HepG2 (cell line): ENCODE measurements around the gene TAGAP. TPM values are rescaled to one million over a fixed set of nuclear protein-coding genes. Genes with fewer than 3 reads are reported as not detected.

Experiments
- ATRX ChIP-seq: sonication (generic); formaldehyde crosslinking; IDR thresholded peaks from 2 replicates; pipeline ENCODE4 v1.4.0; 2020; ENCODE audit warnings: missing genetic modification reagents, borderline replicate concordance
- CHD2 ChIP-seq: IDR thresholded peaks from 2 replicates; pipeline ENCODE4 v1.6.1; 2011; ENCODE audit warnings: low read depth, low read length, improper control_type of control experiment
- ETV5 ChIP-seq: IDR thresholded peaks from 2 replicates; pipeline ENCODE4 v1.6.1; 2018; ENCODE audit warnings: missing biosample characterization, missing genetic modification reagents, inconsistent platforms, borderline replicate concordance
- FIP1L1 ChIP-seq: fragments of 200-400 bp; formaldehyde crosslinking; IDR thresholded peaks from 2 replicates; pipeline ENCODE4 v1.6.1; 2018; ENCODE audit warnings: low read depth, mild to moderate bottlenecking, low read length, moderate library complexity, borderline replicate concordance; ENCODE audit not compliant: insufficient read depth
- HIVEP1 ChIP-seq: sonication (generic); formaldehyde crosslinking; IDR thresholded peaks from 2 replicates; pipeline ENCODE4 v1.4.0; 2020; ENCODE audit warnings: mild to moderate bottlenecking, missing genetic modification reagents
- KLF12 ChIP-seq: sonication (generic); formaldehyde crosslinking; IDR thresholded peaks from 2 replicates; pipeline ENCODE4 v1.4.0; 2020; ENCODE audit warnings: missing genetic modification reagents, borderline replicate concordance
- MEF2D ChIP-seq: sonication (generic); formaldehyde crosslinking; IDR thresholded peaks from 2 replicates; pipeline ENCODE4 v1.5.1; 2020; ENCODE audit warnings: mild to moderate bottlenecking, missing genetic modification reagents
- NFE2L2 ChIP-seq: fragments of 150-350 bp; IDR thresholded peaks from 2 replicates; pipeline ENCODE4 v1.6.1; 2014; ENCODE audit warnings: low read length
- PAF1 ChIP-seq: IDR thresholded peaks from 2 replicates; pipeline ENCODE4 v1.6.1; 2016; ENCODE audit warnings: missing genetic modification reagents, missing compliant biosample characterization
- RNF2 ChIP-seq: fragments of 450-650 bp; conservative IDR thresholded peaks from 2 replicates; pipeline ENCODE4 v1.6.1; 2016; ENCODE audit warnings: low read depth
- SMC3 ChIP-seq: IDR thresholded peaks from 2 replicates; pipeline ENCODE4 v1.6.1; 2011; ENCODE audit warnings: low read length, improper control_type of control experiment
- SRSF1 ChIP-seq: fragments of 200-400 bp; formaldehyde crosslinking; optimal IDR thresholded peaks from 2 replicates; pipeline ENCODE3; 2017; ENCODE audit warnings: mild to moderate bottlenecking, low read depth, low read length, moderate library complexity
- SSRP1 ChIP-seq: IDR thresholded peaks from 2 replicates; pipeline ENCODE4 v1.6.1; 2016; ENCODE audit warnings: control low read depth
- ZNF235 ChIP-seq: sonication (generic); formaldehyde crosslinking; IDR thresholded peaks from 2 replicates; pipeline ENCODE4 v1.8.1; 2023; ENCODE audit warnings: mild to moderate bottlenecking, missing genetic modification reagents, borderline replicate concordance
- ZNF260 ChIP-seq: sonication (generic); formaldehyde crosslinking; IDR thresholded peaks from 2 replicates; pipeline ENCODE4 v1.4.0; 2020; ENCODE audit warnings: missing genetic modification reagents, low read depth, mild to moderate bottlenecking, borderline replicate concordance
- ZNF333 ChIP-seq: sonication (generic); formaldehyde crosslinking; IDR thresholded peaks from 2 replicates; pipeline ENCODE4 v1.4.0; 2020; ENCODE audit warnings: mild to moderate bottlenecking, missing genetic modification reagents, borderline replicate concordance
- ZNF567 ChIP-seq: sonication (generic); formaldehyde crosslinking; IDR thresholded peaks from 2 replicates; pipeline ENCODE4 v1.8.1; 2023; ENCODE audit warnings: mild to moderate bottlenecking, missing genetic modification reagents, borderline replicate concordance
- ZNF850 ChIP-seq: sonication (generic); formaldehyde crosslinking; conservative IDR thresholded peaks from 2 replicates; pipeline ENCODE4 v1.9.0; 2021; ENCODE audit warnings: mild to moderate bottlenecking, missing genetic modification reagents
- polyA plus RNA-seq, 8 experiments: library from polyadenylated mRNA; depleted of rRNA in 3 of 8; stranded (reverse) in 7 of 8; unstranded in 1 of 8; fragments of >200 nt; fragmentation: Illumina TruSeq in 4 of 8; extraction: Trizol in 4 of 8; gene quantifications; 2 replicates each; pipeline versions ENCODE4 v1.2.1 to v1.2.3, GENCODE V29; 2011 to 2016; ENCODE audit warnings: low read depth in 4 of 8, missing spikeins in 1 of 8, mixed read lengths in 1 of 8; ENCODE audit not compliant: insufficient read depth in 1 of 8
- total RNA-seq, 5 experiments: library from RNA; depleted of rRNA; stranded (reverse); fragments of >200 nt; fragmentation: Illumina TruSeq; extraction: Trizol; gene quantifications; 2 replicates each; pipeline ENCODE4 v1.2.3, GENCODE V29; 2016; ENCODE audit warnings: low read depth in 1 of 5
- TF ChIP-seq, protein P1 (sequence below): sonication (generic); formaldehyde crosslinking; conservative IDR thresholded peaks from 2 replicates; pipeline ENCODE4 v1.8.0; 2022; ENCODE audit warnings: missing genetic modification reagents
- TF ChIP-seq, protein P2 (sequence below): sonication (generic); formaldehyde crosslinking; IDR thresholded peaks from 2 replicates; pipeline ENCODE4 v1.5.0; 2020; ENCODE audit warnings: missing genetic modification reagents
- TF ChIP-seq, protein P3 (sequence below): sonication (generic); formaldehyde crosslinking; IDR thresholded peaks from 2 replicates; pipeline ENCODE4 v1.5.1; 2020; ENCODE audit warnings: missing genetic modification reagents, mild to moderate bottlenecking, borderline replicate concordance
- TF ChIP-seq, protein P4 (sequence below): sonication (generic); formaldehyde crosslinking; IDR thresholded peaks from 2 replicates; pipeline ENCODE4 v1.9.0; 2021; ENCODE audit warnings: missing genetic modification reagents, mild to moderate bottlenecking, borderline replicate concordance
- TF ChIP-seq, protein P5 (sequence below): sonication (generic); formaldehyde crosslinking; IDR thresholded peaks from 2 replicates; pipeline ENCODE4 v1.8.1; 2023; ENCODE audit warnings: mild to moderate bottlenecking, missing genetic modification reagents

The TAGAP gene
- total and polyA plus RNA-seq, 2 of the 13 experiments (the other 11 are each of a cell fraction or from before 2014, with no cell fraction given) = not detected

DNA sequence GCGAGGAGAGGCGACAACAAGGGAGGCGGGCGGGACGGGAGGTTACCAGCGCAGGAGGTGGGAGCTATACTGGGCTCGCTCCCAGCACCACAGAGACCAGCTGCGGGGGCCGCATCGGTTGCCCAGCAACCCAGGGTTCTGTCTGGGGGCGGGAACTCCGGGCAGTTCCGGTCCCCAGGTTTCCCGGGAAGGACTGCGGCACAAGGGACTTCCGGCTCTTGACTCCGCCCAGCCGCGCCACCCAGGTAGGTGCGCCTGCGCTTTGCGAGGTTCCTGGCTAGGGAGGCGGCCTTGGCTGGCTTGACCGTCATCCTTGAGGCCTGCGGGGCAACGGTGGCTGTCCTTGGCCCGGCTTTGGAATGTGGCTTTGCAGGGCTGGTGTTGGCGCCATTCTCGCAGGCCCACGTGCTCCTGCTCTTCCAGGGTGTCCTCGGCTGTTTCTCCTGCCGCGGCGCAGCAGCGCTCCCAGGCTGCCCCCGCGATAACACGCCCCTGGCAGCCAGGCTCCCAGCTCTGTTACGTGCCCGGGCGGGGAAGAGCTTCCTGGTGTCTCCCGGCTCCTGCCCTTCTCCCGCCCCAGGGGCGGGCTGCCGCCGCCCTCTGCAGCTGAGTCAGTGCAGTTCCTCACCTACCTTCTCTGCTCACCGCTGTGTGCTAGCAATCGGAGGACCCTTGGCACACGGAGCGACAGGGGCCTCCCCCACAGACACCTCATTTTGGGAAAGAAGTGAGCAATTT, 45.0 kb downstream of the TAGAP start, which contains the start of gene RSPH3 (continued):
- TF ChIP-seq, protein P1, sequence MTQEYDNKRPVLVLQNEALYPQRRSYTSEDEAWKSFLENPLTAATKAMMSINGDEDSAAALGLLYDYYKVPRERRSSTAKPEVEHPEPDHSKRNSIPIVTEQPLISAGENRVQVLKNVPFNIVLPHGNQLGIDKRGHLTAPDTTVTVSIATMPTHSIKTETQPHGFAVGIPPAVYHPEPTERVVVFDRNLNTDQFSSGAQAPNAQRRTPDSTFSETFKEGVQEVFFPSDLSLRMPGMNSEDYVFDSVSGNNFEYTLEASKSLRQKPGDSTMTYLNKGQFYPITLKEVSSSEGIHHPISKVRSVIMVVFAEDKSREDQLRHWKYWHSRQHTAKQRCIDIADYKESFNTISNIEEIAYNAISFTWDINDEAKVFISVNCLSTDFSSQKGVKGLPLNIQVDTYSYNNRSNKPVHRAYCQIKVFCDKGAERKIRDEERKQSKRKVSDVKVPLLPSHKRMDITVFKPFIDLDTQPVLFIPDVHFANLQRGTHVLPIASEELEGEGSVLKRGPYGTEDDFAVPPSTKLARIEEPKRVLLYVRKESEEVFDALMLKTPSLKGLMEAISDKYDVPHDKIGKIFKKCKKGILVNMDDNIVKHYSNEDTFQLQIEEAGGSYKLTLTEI = no peak
- no peak for TF ChIP-seq FIP1L1
- peak; percentile 97 for TF ChIP-seq MEF2D (CRISPR knock-in tag)
- peak; percentile 79; the same call in 1 of the 2 replicates for TF ChIP-seq ATRX (CRISPR knock-in tag)
- 0 out of 2 replicates have a peak, but pooled peaks have one; percentile 78 for TF ChIP-seq ZNF260 (CRISPR knock-in tag)
- TF ChIP-seq, protein P2, sequence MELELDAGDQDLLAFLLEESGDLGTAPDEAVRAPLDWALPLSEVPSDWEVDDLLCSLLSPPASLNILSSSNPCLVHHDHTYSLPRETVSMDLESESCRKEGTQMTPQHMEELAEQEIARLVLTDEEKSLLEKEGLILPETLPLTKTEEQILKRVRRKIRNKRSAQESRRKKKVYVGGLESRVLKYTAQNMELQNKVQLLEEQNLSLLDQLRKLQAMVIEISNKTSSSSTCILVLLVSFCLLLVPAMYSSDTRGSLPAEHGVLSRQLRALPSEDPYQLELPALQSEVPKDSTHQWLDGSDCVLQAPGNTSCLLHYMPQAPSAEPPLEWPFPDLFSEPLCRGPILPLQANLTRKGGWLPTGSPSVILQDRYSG = peak; percentile 70; the same call in 1 of the 2 replicates
- peak; percentile 82; the same call in 1 of the 2 replicates for TF ChIP-seq ZNF850
- peak; percentile 95 for TF ChIP-seq HIVEP1 (CRISPR knock-in tag)
- TF ChIP-seq CHD2 = peak; percentile 80
- TF ChIP-seq NFE2L2 = no peak
- peak; percentile 89 for TF ChIP-seq SRSF1
- TF ChIP-seq ZNF235 (CRISPR knock-in tag) = peak; percentile 88; the same call in 1 of the 2 replicates
- TF ChIP-seq, protein P3, sequence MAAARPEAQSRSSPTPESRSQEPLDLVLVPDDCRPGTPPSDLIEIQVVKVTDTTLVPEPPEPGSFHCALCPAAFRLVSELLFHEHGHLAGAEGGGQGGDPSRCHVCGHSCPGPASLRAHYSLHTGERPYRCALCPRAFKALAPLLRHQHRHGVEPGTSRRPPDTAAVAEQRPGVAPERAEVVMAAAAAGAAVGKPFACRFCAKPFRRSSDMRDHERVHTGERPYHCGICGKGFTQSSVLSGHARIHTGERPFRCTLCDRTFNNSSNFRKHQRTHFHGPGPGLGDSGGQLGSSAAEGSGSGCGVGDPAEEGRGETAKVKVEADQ (CRISPR knock-in tag) = no peak; the same call in none of the 2 replicates
- TF ChIP-seq RNF2 = peak; percentile 99
- TF ChIP-seq ZNF333 (CRISPR knock-in tag) = peak; percentile 80
- TF ChIP-seq, protein P4, sequence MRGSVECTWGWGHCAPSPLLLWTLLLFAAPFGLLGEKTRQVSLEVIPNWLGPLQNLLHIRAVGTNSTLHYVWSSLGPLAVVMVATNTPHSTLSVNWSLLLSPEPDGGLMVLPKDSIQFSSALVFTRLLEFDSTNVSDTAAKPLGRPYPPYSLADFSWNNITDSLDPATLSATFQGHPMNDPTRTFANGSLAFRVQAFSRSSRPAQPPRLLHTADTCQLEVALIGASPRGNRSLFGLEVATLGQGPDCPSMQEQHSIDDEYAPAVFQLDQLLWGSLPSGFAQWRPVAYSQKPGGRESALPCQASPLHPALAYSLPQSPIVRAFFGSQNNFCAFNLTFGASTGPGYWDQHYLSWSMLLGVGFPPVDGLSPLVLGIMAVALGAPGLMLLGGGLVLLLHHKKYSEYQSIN (CRISPR knock-in tag) = no peak; the same call in 1 of the 2 replicates
- TF ChIP-seq ZNF567 (CRISPR knock-in tag) = peak; percentile 77; the same call in 1 of the 2 replicates
- TF ChIP-seq, protein P5, sequence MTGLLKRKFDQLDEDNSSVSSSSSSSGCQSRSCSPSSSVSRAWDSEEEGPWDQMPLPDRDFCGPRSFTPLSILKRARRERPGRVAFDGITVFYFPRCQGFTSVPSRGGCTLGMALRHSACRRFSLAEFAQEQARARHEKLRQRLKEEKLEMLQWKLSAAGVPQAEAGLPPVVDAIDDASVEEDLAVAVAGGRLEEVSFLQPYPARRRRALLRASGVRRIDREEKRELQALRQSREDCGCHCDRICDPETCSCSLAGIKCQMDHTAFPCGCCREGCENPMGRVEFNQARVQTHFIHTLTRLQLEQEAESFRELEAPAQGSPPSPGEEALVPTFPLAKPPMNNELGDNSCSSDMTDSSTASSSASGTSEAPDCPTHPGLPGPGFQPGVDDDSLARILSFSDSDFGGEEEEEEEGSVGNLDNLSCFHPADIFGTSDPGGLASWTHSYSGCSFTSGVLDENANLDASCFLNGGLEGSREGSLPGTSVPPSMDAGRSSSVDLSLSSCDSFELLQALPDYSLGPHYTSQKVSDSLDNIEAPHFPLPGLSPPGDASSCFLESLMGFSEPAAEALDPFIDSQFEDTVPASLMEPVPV (CRISPR knock-in tag) = peak; percentile 99
- TF ChIP-seq PAF1 (CRISPR knock-in tag) = no peak
- TF ChIP-seq SMC3 = no peak
- peak; percentile 73; the same call in 1 of the 2 replicates for TF ChIP-seq ETV5 (CRISPR knock-in tag)
- TF ChIP-seq KLF12 (CRISPR knock-in tag) = peak; percentile 99; the same call in 1 of the 2 replicates
- TF ChIP-seq SSRP1 = no peak; the same call in 1 of the 2 replicates
